GM12874 (cell line): Measurements from ENCODE around the gene HSP90AB1.

ENCODE experiments used
- CTCF ChIP-seq: IDR thresholded peaks from 2 replicates; pipeline ENCODE4 v1.5.1; 2011; ENCODE audit warnings: low read depth, mild to moderate bottlenecking, control low read depth, low read length, moderate library complexity; ENCODE audit not compliant: insufficient read depth

HSP90AB1 gene

GRCh38 chr6:44234101-44235025 lies 12.5 kb upstream of the HSP90AB1 start:
- peak; percentile 77 for TF ChIP-seq CTCF

- TF ChIP-seq CTCF, result no peak
Observed at GRCh38 chr6:44235269-44235668, 11.6 kb upstream of the HSP90AB1 start.

GRCh38 chr6:44235891-44236516 lies 10.9 kb upstream of the HSP90AB1 start:
- TF ChIP-seq CTCF, result no peak

- no peak for TF ChIP-seq CTCF
Observed at GRCh38 chr6:44237021-44237812, 9.7 kb upstream of the HSP90AB1 start.

GRCh38 chr6:44237813-44238433 lies 9.0 kb upstream of the HSP90AB1 start:
- peak; percentile 100 for TF ChIP-seq CTCF

- TF ChIP-seq CTCF, result no peak
Observed at GRCh38 chr6:44238687-44239350, 8.1 kb upstream of the HSP90AB1 start.
